Pancreas (tissue), 10 donors: ENCODE data around the gene PMEPA1. TPM values are rescaled to one million over a fixed set of nuclear protein-coding genes. Genes with fewer than 3 reads are reported as not detected.

Experiments
- ATAC-seq, 4 donors: fragments of 200-7000 bp; cut with Tn5 transposase; one replicate each; pipeline versions ENCODE4 v1.8.0 to v1.9.1; 2020; ENCODE audit warnings: mild to moderate bottlenecking in 4 of 4, moderate library complexity in 4 of 4
- DNase-seq, 6 donors: peaks; one replicate each; pipeline ENCODE4 v3.0.0-alpha.2; 2020
- FAIRE-seq: peaks from 2 replicates; lab custom pipeline; 2012; peaks lifted over from hg19 to GRCh38; lab: Jason Lieb, UNC
- H3K27ac ChIP-seq, 4 donors: fragments of 200-600 bp; sonication (generic); 1 replicate in 3 of 4; 2 replicates in 1 of 4; pipeline versions ENCODE4 v1.5.0 to v1.8.0; 2020
- H3K27me3 ChIP-seq, 4 donors: fragments of 200-600 bp; one replicate each; pipeline ENCODE4 v1.8.0; 2021
- H3K36me3 ChIP-seq, 3 donors: fragments of 200-600 bp; sonication (generic) in 1 of 3; one replicate each; pipeline versions ENCODE4 v1.5.0 to v1.8.0; 2020 to 2021
- H3K4me1 ChIP-seq, 3 donors: fragments of 200-600 bp; one replicate each; pipeline ENCODE4 v1.8.0; 2021
- H3K4me3 ChIP-seq, 4 donors: fragments of 200-600 bp; sonication (generic) in 2 of 4; one replicate each; pipeline versions ENCODE4 v1.5.0 to v1.8.0; 2020 to 2021
- H3K9me3 ChIP-seq, 4 donors: fragments of 200-600 bp; one replicate each; pipeline ENCODE4 v1.8.0; 2021
- WGBS, 2 donors: extraction: QIAGEN DNeasy Blood & Tissue Kit; methylation state at CpG; one replicate each; pipeline ENCODE4 v1.1.7; 2013; 5-methylcytosine and 5-hydroxymethylcytosine counted together
- intact Hi-C, 3 donors: fragments of 100-400 bp; cut with DNase I; formaldehyde crosslinking; loops; one replicate each; pipeline versions ENCODE4 v1.11.1 to v1.14.2; 2022
- polyA plus RNA-seq, 2 donors: library from polyadenylated mRNA; stranded (reverse); fragments of 200-250 nt; gene quantifications; one replicate each; pipeline ENCODE4 v1.2.3, GENCODE V29; 2013
- total RNA-seq, 6 donors: library from RNA; stranded (reverse); fragmentation: NEBNext Ultra II Directional in 4 of 6; extraction: Animal tissue kit (Norgen Biotek cat#: 25700) in 4 of 6; gene quantifications; one replicate each; pipeline versions ENCODE4 v1.2.1 to v1.2.4, GENCODE V29; 2021 to 2023
- TF ChIP-seq, protein P1 (sequence below), 4 donors: fragments of 200-600 bp; sonication (generic) in 3 of 4; IDR thresholded peaks; one replicate each; pipeline versions ENCODE4 v1.5.0 to v1.8.0; 2021; ENCODE audit warnings: antibody characterized with exemption in 4 of 4
- donor health status: healthy with polysubstance abuse.
- donor health status: DM: no; HTN: no; CAD: no; lungs with moderate emphysema.
- donor health status: DM: no; HTN: no; CAD: no.
- donor health status: control.
- donor health status: control.
- donor health status: Bipolar disorder and iron deficiency.
- donor health status: DM: yes; HTN: yes; CAD: no.
- donor health status: DM: no; HTN: no; CAD: no.
- donor health status: DM: no; HTN: no; CAD: no.
- donor health status: DM: yes; HTN: yes; CAD: no.

PMEPA1 gene
- total and polyA plus RNA-seq, 8 donors: 24.8 to 98.2 (median 33.6) TPM

DNA sequence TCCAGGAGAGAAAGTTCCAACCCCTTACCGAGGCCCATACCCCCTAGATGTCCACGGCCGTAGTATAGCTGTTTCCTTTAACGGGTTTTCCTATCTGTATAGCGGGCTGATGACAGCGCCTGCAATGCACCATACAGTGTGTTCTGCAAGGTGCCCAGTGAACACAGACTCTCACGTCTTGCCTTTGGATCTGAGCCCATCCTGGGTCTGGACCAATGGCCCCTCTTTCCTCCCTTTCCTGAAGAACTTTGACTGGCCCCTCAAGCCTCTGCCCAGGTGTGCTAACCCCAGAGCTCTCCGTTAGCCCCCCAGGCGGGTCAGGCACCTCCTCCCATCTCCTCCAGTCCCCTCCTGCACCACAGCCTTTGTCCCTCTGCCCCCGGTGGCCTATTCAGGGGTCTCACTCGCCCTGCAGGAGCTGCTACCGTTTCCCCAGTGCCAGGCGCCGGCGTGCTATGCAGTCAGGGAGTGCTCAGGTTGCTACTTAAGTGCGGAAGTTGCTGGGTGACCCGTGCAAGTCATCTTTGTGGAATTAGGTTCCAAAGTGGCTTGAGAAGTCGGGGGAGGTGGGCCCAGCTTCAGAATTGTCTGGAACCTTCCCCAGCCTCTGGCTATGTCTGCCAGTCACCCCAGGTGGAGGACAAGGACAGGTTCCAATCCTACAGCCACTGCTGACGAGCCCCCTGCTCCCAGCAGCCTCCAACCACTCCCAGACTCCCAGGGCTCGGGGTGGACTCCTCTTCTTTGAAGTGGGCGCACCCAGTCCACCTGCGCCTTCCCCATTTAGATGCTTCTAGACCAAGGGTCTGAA is 54.6 kb downstream of the PMEPA1 start:
- DNase-seq: peak in 2 of 6 donors; percentile 9 to 71
- Histone ChIP-seq H3K36me3 (peaks cover 0 to 24% (median 3%) of the 10 kb centered on the region in 3 donors), H3K27ac (no peak overlapping the region), H3K27me3 (no peaks in the 10 kb centered on the region), H3K4me1 (no peaks in the 10 kb centered on the region), H3K9me3 (no peaks in the 10 kb centered on the region), H3K4me3 (no peak overlapping the region)
- 77 to 79% methylated on average over 22 of the region's 22 CpGs for WGBS, 2 donors
- peak in 2 of 4 donors; percentile 4 for ATAC-seq
- no peak for FAIRE-seq
- intact Hi-C loops: loop anchor here (10.0 kb wide), 3 partner anchors 310 to 520 kb away; no protein-coding TSS in a partner anchor
- TF ChIP-seq, protein P1, sequence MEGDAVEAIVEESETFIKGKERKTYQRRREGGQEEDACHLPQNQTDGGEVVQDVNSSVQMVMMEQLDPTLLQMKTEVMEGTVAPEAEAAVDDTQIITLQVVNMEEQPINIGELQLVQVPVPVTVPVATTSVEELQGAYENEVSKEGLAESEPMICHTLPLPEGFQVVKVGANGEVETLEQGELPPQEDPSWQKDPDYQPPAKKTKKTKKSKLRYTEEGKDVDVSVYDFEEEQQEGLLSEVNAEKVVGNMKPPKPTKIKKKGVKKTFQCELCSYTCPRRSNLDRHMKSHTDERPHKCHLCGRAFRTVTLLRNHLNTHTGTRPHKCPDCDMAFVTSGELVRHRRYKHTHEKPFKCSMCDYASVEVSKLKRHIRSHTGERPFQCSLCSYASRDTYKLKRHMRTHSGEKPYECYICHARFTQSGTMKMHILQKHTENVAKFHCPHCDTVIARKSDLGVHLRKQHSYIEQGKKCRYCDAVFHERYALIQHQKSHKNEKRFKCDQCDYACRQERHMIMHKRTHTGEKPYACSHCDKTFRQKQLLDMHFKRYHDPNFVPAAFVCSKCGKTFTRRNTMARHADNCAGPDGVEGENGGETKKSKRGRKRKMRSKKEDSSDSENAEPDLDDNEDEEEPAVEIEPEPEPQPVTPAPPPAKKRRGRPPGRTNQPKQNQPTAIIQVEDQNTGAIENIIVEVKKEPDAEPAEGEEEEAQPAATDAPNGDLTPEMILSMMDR (IDR thresholded peaks at IDR 0.05): no peak

DNA sequence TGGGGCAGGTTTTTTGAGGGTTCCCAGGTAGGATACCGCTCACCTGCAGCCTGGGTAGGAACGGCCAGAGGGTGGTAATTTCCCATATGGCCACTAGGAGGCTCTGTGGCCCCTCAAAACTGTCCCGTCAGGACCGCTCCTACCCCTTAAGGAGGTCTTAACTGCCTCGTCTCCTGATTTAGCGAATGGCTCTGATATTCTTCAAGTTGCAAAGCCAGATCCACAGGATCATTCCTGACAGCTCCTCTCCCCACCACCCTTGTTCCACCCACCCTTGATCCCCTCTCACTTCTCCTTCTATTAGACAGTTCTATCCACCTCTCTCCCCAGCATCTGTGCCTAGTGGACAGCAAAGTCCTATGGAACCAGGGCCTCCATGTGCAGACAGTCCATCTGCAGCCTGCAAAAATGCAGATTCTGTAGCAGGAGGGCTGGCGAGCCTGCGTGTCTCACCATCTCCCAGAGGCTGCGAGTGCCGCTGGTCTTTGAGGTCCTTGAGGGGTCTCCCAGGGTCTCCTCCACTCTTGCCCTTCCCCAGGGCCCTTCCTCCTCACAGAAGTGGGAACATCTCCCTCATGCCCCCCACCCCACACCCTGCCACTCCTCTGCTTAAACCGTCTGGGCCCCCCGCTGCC is 55.3 kb downstream of the PMEPA1 start:
- H3K36me3 ChIP-seq: peaks cover 0 to 24% (median 3%) of the 10 kb centered on the region in 3 donors
- H3K27ac ChIP-seq: no peak overlapping the region
- ATAC-seq (peak; percentile 65 to 80 (median 76)), DNase-seq (peak in 3 of 6 donors; percentile 25 to 64 (median 42)), FAIRE-seq (no peak)
- no peaks in the 10 kb centered on the region for H3K4me1 ChIP-seq
- TF ChIP-seq, protein P1 (IDR thresholded peaks at IDR 0.05): peak; percentile 77 to 96 (median 84)
- intact Hi-C loops: loop anchor here (10.0 kb wide), 3 partner anchors 310 to 520 kb away; no protein-coding TSS in a partner anchor
- no peaks in the 10 kb centered on the region for H3K9me3 ChIP-seq
- no peak overlapping the region for H3K4me3 ChIP-seq
- H3K27me3 ChIP-seq: no peaks in the 10 kb centered on the region
- 42 to 43% methylated on average over 12 of the region's 12 CpGs for WGBS, 2 donors

DNA sequence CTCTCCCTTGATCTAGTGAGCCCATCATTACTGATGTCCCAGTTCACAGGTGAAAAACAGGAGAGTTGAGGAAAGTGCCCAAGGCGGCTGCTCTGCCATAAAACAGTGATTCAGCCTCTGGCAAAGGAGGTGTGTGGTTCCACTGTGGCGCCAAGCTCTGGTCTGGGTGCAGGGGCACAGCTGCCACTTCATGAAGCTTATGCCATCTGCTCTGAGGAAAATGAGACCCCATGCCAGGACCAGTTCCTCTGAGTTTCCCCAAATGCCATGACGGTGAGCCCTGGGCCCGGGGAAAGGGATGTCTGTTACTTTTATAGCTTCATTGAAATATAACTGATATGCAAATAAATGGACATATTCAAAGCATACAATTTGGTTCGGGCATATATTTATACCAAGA is 55.9 kb downstream of the PMEPA1 start:
- WGBS, 2 donors: 49 to 55% methylated on average over 5 of the region's 5 CpGs
- Histone ChIP-seq H3K27me3 (no peaks in the 10 kb centered on the region), H3K4me3 (no peak overlapping the region), H3K9me3 (no peaks in the 10 kb centered on the region), H3K27ac (no peak overlapping the region), H3K36me3 (peaks cover 0 to 24% (median 3%) of the 10 kb centered on the region in 3 donors), H3K4me1 (no peaks in the 10 kb centered on the region)
- no peak for FAIRE-seq
- TF ChIP-seq, protein P1 (IDR thresholded peaks at IDR 0.05): no peak
- intact Hi-C loops: loop anchor here (10.0 kb wide), 3 partner anchors 311 to 521 kb away; no protein-coding TSS in a partner anchor
- peak in 2 of 6 donors; percentile 6 to 20 for DNase-seq
- ATAC-seq: no peak

DNA sequence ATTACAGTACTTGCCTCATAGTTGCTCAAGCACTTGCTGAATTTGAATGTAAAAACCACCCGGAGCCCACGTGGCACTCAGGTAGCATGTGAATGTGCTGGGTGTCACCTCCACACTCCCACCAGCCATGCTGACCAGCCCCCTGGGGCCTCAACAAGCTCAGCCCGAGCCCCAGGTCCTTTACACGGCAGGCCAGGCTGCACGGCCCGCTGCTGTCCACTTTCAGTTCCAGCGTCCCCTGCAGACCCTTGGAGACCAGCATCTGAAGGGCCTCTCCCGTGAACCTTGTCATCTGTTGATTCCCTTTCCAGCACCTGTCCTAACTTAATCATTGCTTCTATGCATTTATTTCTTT is 56.3 kb downstream of the PMEPA1 start:
- ATAC-seq (no peak), FAIRE-seq (no peak), DNase-seq (peak in 2 of 6 donors; percentile 5 to 44)
- intact Hi-C loops: loop anchor here (10.0 kb wide), 3 partner anchors 311 to 521 kb away; no protein-coding TSS in a partner anchor
- TF ChIP-seq, protein P1 (IDR thresholded peaks at IDR 0.05): no peak
- peaks cover 0 to 24% (median 3%) of the 10 kb centered on the region in 3 donors for H3K36me3 ChIP-seq
- 74 to 78% methylated on average over 8 of the region's 8 CpGs for WGBS, 2 donors
- no peak overlapping the region for H3K4me3 ChIP-seq
- no peaks in the 10 kb centered on the region for H3K4me1 ChIP-seq
- H3K27me3 ChIP-seq: no peaks in the 10 kb centered on the region
- no peak overlapping the region for H3K27ac ChIP-seq
- no peaks in the 10 kb centered on the region for H3K9me3 ChIP-seq
